NCI-H345 treated with DMSO at 0.1 percent for 48 hours (cell line): ENCODE measurements around the gene IGFBPL1.
A peak's percentile ranks its signal among the peaks of the same experiment; 100 is the strongest.
"Not testable (repeated sequence)": the region's sequence is repeated elsewhere in the genome, so short reads cannot be mapped to it uniquely, and the experiment has no call there.

Experiments used
- DNase-seq: peaks from one replicate; lab custom pipeline; 2025; ENCODE audit not compliant: unreplicated experiment; lab: John Stamatoyannopoulos, UW

Gene IGFBPL1

DNA sequence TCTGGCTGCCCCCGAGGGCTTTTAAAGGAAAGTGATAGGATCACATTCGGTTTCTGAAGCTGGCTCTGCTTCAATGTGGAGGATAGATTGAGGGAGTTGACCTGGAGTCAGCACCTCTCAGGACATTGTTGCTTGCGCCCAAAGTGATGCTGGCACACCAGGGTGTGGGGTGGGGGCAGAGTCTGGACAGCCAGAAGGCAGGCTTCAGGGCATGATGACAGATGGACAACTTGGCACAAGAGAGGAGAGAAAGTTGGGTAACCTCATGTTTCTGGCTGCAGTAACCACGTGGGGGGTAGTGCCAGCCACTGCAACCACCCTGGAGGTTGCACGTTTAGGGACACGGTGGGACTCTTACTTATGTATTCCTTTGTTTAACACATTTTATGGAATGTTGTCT is 22.3 kb downstream of the IGFBPL1 start:
- no peak for DNase-seq

DNA sequence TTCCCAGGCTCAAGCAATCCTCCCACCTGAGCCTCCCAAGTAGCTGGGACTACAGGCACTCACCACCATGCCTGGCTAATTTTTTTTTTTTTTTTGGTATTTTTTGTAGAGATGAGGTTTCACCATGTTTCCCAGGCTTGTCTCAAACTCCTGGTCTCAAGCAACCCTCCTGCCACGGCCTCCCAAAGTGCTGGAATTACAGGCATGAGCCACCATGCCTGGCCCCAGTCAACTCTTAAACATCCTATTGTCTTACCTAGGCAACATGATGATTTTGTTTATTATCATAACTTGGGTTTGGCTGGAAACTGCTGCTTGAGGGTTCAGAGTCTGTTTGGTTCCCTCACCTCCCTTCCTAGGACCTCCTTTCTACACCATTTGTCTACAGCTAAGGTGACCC is 25.1 kb downstream of the IGFBPL1 start:
- not testable (repeated sequence) for DNase-seq

DNA sequence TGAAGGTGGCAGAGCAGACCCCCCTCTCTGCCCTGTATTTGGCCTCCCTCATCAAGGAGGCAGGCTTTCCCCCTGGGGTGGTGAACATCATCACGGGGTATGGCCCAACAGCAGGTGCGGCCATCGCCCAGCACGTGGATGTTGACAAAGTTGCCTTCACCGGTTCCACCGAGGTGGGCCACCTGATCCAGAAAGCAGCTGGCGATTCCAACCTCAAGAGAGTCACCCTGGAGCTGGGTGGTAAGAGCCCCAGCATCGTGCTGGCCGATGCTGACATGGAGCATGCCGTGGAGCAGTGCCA is 27.9 kb downstream of the IGFBPL1 start:
- no peak for DNase-seq

DNA sequence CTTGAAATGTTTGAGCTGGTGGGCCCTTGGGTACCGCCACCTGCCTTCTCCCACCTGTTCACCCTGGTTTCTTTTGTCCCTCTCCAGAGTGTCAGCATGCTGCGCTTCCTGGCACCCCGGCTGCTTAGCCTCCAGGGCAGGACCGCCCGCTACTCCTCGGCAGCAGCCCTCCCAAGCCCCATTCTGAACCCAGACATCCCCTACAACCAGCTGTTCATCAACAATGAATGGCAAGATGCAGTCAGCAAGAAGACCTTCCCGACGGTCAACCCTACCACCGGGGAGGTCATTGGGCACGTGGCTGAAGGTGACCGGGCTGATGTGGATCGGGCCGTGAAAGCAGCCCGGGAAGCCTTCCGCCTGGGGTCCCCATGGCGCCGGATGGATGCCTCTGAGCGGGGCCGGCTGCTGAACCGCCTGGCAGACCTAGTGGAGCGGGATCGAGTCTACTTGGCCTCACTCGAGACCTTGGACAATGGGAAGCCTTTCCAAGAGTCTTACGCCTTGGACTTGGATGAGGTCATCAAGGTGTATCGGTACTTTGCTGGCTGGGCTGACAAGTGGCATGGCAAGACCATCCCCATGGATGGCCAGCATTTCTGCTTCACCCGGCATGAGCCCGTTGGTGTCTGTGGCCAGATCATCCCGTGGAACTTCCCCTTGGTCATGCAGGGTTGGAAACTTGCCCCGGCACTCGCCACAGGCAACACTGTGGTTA is 28.4 kb downstream of the IGFBPL1 start:
- DNase-seq, result no peak

DNA sequence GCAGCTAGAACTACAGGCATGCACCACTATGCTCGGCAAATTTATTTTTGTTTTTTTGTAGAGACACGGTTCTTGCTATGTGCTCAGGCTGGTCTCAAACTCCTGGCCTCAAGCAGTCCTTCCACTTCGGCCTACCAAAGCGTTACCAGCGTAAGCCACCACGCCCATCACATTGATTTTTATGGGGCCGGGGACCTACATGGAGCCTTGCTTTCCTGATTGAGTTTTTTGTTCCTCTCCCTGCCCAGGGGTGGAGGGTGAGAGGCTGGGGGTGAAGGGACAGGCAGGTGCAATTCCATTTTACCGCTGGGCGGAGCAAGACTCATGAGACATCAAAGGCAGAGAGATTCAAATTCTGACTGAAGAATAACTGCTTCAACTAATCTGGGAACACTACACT is 29.8 kb downstream of the IGFBPL1 start:
- DNase-seq, result no peak

DNA sequence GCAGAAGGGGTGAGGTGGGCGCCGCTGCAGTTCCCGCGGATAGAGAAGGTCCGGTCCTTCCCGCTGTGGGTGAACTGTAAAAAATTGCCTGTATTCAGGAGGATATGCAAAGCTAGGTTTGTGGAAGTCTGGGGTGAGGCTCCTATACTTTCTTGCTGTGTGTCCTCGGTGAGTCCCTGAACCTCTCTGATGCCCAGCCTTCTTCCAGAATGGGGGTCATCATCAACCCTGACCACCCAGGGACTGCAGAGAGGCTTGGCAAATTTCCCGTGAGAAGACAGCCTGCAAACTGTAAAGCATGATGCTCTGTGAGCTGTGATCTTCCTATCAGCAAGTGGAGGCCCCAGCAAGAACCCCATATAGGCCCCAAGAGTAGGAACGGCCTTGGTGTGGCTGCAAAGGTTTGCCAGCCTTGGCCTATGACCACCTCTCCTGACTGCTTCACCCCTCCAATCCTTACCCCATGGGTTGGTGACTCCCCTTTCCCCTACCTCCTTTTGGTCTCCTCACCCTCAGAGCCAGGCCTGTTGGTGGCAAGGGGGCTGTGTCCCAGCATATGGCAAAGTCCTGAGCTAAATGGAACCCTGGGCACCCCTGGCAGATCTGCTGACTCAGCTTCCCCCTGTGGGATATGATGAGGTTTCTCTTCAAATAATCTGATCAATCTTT is 31.0 kb downstream of the IGFBPL1 start:
- no peak for DNase-seq

DNA sequence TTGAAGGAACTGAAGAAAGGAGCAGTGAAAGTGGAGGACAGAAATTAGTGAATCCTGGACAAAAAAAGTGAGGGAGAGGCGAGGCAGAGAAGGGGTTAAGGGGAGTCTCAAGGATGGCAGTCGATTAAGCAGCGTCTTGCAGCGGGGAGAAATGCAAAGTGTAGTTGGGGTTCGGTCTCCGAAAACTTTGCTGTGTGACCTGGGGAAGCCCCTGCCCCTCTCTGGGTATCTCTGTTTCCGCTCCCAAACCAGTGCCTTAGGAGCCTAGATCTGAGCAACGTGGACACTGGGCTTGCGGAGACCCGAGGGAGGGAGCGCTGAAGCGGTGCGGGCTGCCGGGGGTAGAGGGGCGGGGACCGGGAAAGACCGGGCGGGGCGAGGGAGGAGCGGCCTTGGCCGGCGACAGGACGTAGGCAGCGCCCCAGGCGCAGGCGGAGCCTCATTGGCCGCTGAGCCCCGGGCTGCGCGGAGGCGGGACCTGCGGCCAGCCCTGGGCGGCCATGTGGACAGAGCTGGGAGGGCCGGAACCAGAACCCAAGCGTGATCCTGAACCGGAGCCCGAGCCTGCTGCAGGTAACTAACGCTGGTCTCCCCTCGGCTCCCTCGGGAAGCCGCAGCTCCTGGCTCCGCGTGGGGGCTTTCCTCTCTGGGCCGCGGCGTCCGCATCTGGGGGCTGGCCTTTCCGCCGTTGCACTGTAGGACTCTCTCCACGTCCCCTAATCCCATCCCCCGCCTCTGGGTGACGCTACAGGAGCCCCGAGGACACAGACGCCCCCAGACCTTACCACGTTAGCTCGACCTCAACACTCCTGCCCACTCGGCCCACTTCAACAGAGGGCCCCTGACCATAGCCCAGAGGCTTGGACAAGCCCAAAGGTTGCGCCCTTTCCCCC is 31.8 kb downstream of the IGFBPL1 start, which contains the start of gene ALDH1B1:
ALDH1B1 (plus strand) TSS at position 468 of the 893 bp plus-strand sequence. CDS start 3,047 bp downstream, outside the sequence.
- DNase-seq, result peak; percentile 56

DNA sequence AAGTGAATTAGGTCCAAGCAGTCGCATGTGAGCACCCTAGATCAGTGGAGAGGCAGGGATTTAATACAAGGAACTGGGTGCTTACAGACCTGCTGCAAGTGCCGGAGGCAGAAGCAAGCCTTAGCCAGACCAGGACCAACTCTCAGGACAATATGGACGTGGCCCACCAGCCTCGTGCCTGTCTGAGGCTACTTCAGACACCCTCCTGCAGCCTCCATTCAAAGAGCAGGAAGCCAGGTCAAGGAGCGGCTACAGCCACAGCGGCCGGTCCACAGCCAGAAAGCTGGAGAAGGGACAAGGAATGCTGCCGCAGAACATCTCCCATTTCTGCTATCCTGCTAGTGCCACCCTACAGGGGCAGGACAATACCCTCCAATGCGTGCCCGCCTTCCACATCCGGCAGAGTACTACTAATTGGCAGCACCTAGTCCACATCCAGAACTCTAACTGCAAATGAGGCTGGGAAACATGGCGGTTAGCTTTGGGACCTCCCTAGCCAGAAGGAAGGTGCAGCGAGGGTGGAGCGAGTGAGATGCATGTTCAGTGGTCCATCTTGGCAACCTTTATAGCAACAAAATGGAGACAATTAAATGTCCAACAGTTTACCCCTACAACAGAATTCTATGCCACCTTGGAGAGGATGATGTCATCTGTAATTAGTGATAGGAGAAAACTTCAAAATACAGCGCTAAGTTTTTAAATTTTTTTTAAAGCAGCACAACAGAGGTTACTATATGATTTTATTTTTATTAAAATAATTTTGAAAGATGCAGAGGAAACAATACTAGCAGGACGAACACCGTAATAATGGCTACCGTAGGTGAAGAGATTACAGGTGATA is 32.8 kb downstream of the IGFBPL1 start:
- no peak for DNase-seq

DNA sequence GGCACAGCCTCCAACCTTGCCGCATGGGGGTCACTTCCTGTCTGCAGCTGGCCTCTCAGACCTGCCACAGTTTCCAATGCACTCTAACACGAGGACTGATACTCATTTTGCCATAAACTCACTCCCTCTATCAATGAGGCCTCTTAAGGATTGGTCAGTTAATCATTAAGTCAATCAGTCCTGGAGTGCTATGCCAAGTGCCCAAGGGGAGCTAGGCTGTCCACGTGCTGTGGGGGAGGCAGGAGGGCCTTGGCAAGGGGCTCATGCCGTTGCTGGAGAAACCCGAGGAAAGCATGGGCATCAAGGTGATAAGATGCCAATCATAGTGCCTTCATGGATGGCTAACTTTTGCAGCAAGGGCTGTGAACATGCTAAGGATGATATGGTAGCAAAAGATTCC is 33.4 kb downstream of the IGFBPL1 start:
- no peak for DNase-seq

DNA sequence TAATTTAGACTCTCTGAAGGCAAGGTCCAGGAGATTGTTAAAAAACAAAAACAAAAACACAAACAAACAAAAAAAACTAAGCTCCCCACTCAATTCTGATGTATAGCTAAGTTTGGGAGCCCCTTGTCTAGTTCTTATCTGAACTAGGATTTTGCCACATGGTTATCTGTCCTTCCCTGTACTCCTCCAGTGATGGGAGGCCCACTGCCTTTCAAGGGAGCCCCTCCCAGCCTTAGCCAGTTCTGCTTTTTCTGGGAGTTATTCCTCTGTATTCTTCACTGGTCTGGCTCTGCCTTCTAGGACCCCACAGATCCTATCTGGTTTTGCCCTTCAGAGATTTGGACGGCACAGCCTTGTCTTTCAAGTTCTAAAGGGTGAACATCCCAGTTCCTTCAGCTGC is 33.8 kb downstream of the IGFBPL1 start:
- DNase-seq, result no peak

DNA sequence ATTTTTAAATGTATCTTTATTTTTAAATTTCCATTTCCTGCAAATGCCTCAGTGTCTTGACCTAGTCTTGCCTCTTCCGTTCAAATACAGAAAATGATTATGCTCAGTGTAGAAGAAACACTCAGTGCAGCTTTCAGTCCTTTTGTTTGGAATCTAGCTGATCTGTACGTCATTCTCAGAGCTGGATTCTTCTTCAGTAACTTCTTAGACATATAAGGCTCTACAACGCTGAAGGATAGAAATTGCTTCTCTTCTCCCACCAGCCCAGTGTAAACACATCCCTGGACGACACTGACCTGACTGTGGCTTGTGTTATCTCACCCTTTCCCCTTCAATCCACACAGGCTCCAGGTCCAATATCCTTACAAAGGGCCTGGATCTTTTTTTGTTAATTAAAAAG is 34.9 kb downstream of the IGFBPL1 start:
- DNase-seq, result no peak

DNA sequence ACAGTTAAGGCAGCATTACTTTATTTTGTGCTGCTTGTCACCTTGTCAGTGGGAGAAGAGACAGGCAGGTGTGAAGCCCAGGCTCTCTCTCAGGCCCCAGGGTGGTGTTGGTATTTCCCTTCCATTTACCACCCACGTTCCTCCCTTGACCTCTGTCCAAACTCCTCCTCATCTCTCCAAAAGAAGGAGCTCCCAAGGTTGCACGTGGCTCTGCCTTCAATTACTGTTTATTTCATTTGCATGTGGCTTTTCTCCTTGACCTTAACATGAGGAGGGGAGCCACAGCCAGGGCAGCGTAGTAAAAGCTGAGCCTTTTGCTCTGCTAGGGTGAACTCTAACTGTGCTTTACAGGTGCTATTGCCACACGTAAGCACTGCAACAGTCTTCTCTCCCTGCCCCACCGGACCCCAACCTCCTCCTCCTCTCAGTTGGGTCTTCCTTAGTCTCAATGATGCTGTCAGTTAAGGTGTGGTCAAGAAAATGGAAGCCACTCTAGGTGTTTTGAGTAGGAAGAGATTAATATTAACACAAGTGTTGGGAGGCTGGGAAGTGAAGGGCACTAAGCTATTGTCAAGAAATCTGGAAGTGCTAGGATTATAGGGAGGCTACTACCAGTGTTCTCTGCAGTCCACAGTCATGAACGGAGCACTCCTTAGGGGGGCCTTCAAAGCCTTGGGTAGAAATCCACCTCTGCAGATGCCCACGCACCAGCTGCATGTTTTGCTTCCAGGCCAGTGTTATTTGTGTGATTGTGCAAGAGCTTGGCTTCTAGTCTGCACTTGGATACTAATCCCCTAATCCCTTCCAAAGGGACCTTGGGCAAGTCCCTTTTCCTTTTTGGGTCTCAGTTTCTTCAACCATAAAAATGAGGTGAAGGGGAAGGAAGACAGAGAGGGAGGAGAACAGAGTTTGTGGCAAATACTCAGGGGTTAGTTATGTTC is 35.7 kb downstream of the IGFBPL1 start:
- no peak for DNase-seq

DNA sequence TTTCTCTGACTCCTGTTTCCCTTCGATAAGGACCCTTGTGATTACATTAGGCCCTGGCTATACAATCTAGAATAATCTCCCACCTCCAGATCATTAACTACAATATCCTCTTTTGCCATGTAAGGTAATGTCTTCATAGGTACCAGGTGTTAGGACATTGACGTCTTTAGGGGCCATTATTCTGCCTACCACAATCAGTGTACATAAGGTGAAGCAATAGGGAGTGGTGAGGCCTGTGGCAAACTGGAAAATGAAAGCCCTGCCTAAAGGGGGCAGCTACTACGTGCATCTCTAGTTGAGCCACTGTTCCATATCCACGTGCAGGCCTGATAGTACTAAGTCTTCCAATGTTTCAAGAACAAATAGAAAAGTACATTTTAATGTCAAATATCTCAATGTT is 36.5 kb downstream of the IGFBPL1 start:
- DNase-seq, result no peak

DNA sequence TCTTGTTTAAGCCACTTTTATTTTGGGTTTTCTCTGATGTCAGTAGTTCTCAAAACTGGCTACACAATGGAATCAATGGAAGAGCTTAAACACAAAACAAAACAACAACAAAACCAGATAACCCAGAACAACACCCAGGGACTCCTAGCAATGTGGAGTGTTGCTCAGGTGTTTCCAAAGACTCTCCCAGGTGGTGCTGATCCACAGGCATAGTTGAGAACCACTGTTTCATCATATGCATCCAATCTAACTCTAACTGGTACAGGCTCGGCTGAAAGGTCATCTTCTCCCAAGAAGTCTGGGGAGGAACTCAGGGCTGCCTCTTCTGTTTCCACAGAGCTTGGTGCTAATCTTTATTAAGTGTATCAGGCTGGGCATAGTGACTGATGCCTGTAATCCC is 37.2 kb downstream of the IGFBPL1 start:
- no peak for DNase-seq

DNA sequence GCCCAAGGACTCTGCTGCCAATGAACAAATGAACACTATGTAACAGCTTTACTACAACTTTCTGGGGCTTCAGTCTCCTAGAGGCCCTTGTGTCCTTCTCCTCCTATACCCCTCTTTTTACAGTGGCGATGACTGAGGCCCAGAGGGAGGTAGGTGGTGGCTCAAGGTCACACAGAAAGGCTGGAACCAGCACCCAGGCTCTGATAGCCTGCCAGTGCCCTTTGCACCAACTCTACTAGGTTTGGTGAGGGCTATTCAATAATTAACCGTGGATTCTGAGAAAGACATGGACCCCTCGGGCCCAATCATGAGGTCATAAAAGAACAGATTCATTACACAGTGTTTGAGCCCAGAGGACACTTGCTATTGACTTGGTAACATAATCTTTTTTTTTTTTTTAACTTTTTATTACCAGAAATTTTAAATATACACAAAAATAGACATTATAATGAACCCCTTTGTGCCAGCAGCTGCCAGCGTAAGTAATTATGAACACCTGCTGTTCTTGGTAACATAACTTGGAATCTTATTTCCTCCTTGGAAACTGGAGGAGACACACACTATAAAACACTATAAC is 37.8 kb downstream of the IGFBPL1 start:
- no peak for DNase-seq

DNA sequence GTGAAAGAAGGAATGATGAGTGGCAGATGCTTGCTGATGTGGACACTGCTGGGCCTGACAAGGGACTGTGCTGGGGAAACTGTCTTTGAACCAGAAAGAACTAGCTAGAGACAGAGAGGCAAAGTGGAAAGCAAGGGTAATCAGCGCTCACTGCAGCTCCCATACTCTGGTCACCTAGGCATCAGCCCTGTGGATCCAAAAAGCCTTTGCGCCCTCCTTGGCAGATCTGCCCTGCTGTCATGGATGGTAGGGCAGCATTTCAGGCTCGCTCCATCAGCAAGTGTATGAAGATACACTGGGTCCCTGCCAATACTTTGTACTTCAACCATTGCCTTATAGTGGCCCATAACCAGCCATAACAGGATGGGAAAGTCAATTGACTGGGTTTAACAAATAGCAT is 38.4 kb downstream of the IGFBPL1 start:
- DNase-seq, result no peak

DNA sequence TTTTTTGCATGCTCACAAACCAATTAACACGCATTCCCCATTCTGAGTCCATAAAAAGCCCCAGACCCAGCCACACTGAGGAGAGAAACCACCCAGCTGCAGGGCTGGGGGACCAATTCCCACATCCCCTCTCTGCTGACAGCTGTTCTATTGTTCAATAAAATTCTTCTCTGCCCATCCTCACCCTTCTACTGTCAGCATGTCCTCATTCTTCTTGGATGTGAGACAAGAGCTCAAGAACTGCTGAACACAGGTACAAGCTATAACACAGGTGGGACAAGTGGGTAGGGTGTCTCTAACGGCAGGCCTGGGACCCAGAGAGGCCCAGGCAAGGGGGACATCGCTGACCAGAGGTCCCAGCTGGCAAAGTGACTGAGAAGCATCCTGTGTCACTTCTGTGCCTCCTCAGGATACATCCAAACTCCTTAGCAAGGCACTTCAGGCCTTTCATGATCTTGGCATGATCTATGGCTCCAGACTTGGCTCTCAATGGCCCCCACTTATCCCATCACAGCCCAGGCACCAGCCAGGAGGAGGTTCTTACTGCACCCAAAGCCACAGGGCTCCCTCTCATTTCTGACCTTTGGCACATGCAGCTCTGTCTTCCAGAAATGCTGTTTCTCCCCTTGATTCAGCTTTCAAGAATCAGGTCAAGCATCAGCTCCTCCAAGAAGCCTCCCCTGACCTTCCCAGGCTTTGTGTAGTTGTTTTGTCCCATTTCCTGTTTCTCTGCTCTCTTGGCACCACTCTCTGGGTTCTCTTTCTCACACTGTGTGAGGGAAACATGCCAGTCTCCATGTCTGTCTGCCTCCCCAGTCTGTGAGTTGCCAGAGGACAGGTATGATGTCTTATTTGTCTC is 39.0 kb downstream of the IGFBPL1 start:
- no peak for DNase-seq

DNA sequence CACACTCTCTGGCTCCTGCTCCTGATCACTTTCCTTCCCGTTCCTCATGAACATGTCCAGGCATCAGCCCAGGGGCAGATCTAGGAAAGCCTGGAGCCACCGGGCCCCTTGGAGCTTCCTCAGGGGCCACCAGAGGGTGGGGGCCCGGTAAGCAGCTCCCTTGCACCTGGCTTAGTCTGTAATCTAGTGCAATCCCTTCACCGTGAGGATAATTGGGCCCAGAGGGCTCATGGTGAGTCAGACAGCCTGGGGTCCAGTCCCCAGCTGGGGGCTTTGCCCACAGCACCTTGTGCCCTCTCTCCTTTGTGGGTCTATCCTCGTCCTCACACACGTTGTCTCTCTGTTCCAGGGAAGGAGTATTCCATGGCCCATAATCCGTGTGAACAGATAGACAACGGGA is 42.1 kb downstream of the IGFBPL1 start:
- no peak for DNase-seq
